Heart left ventricle (tissue), 13 donors: ENCODE data around the gene PRDM5.

Experiments used
- POLR2A ChIP-seq, 2 donors: fragments of 450-650 bp; IDR thresholded peaks; one replicate each; pipeline ENCODE4 v1.6.1; 2017; ENCODE audit warnings: antibody characterized with exemption in 2 of 2, mild to moderate bottlenecking in 2 of 2, moderate library complexity in 2 of 2
- TF ChIP-seq, protein P1 (sequence below), 12 donors: fragments of 200-600 bp; sonication (generic) in 4 of 12; IDR thresholded peaks; one replicate each; pipeline versions ENCODE4 v1.5.0 to v1.8.0; 2018 to 2022; ENCODE audit warnings: antibody characterized with exemption in 12 of 12, mild to moderate bottlenecking in 5 of 12
- donor health status: ischemic (EF 13 %, LVEDD 7.1; RV severe dilation, severe dysfunction).
- donor health status: DM: no; HTN: yes; CAD: no.
- donor health status: DM: no; HTN: no; CAD: no.
- donor health status: ischemic (EF 25% LVEDD 6.9; RV normal size, moderate dysfunction).
- donor health status: ischemic (EF 25% LVEDD 5.7; RV mildly dilated, moderate dysfunction).
- donor health status: ischemic (EF 35%, LVEDD 5.7; RV mildly dilated, moderate dysfunction).
- donor health status: nonischemic (EF 11% LVEDD 7.7; RV severe dilation, severe dysfunction).
- donor health status: DM: yes; HTN: yes; CAD: no.
- donor health status: PGD.
- donor health status: ischemic (EF 29% LVEDD 5.4; RV normal size, mild dysfunction).
- donor health status: nonischemic (EF 23%, LVEDD 6.1; RV moderate dilation, normal function).

DNA sequence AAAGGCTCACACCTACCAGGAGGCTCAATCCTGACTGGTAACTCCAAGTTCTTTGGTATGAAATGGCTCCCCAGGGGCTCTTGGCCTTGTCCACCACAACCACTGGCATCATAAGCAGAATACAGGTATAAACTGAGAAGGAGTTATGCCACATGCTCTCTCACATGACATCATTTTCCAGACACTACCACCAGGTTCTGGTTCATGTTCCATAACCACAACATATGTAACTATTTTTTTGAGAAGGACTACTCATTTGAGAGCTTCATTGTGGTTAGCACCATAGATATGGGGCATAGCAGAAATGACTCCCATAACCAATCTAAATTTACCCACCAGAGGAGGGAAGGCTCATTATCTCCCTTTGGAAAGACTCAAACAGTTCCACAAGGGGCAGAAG is 19.6 kb downstream of the PRDM5 start:
- TF ChIP-seq POLR2A (IDR thresholded peaks at IDR 0.05), result no peak
- TF ChIP-seq, protein P1, sequence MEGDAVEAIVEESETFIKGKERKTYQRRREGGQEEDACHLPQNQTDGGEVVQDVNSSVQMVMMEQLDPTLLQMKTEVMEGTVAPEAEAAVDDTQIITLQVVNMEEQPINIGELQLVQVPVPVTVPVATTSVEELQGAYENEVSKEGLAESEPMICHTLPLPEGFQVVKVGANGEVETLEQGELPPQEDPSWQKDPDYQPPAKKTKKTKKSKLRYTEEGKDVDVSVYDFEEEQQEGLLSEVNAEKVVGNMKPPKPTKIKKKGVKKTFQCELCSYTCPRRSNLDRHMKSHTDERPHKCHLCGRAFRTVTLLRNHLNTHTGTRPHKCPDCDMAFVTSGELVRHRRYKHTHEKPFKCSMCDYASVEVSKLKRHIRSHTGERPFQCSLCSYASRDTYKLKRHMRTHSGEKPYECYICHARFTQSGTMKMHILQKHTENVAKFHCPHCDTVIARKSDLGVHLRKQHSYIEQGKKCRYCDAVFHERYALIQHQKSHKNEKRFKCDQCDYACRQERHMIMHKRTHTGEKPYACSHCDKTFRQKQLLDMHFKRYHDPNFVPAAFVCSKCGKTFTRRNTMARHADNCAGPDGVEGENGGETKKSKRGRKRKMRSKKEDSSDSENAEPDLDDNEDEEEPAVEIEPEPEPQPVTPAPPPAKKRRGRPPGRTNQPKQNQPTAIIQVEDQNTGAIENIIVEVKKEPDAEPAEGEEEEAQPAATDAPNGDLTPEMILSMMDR (IDR thresholded peaks at IDR 0.05), result no peak
